CD4-positive, alpha-beta T cell treated with Interleukin-15 for 4 hours (primary cell): Measurements from ENCODE around the gene SYT1.

Experiments used
- DNase-seq: peaks from one replicate; pipeline ENCODE4 v3.0.0-alpha.2; 2020; ENCODE audit warnings: low spot score

Gene SYT1

DNA sequence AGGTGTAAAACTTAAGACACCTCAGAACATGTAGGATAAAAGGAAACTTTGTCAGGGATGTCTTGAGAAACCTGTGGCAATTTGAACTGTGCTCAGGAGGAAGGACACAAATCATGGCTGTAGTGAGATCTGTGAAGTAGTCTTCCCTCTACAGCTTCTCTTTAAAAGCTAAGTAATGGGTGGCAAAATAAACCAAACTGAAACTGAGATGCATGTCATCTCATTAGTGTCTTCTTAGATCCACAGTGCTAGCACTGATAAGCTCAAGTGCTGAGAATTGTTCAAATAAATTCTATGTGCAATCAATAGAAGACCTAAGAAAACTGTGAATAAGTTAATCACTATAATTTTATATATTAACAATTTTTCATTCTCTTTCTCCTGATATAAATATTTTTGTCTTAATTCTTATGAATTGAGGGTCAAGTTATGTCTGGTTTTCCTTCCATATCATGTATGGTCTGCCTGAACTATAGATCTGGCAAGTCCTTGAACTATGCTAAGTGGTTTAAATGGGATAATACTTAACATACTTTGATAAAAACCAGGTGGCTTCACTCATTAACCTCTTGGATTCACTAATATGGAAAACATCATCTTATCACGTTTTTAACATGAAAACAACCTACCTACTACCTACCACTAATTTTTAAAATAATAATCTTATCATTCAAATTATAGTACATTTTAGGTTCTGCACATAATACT is 27.2 kb downstream of the SYT1 start:
- DNase-seq, result no peak

DNA sequence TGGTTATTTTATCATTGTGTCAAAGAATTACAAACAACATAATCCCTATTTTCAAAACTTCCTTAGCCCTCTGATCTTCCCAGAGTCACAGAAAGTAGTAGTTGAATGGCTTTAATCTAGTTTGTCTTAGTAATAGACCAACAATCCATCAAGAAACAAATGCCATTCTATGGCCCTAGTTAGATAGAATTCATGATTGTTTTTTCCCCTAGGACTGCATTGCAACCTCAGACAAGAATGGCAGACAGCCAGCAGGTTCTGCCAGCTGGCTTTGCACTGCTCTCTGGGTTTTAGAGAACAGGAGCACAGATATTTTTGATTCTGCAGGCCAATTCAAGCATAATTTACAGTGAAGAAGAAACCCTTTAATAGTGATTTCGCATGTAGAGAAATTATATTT is 33.8 kb downstream of the SYT1 start:
- no peak for DNase-seq

DNA sequence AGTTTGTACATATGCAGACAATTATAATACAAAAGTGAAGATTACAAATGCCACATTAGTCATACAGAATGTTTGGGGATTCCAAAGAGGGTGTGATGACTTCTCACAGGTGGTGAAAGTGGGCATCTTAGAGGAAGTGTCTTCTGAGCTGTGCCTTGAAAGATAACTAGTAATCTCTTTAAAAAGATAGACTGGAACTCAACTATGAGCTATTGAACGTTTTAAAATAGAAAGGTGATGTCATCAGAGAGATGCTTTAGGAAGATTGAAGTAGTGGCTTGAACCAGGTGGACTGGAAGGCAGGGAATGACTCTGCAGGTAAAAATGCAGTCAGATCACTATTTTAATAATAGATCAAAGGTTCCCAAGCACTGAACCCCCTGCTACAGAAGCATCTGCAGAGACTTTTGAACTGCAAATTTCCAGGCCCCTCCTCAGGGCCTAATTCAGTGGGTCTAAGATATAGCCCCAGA is 50.3 kb downstream of the SYT1 start:
- no peak for DNase-seq

DNA sequence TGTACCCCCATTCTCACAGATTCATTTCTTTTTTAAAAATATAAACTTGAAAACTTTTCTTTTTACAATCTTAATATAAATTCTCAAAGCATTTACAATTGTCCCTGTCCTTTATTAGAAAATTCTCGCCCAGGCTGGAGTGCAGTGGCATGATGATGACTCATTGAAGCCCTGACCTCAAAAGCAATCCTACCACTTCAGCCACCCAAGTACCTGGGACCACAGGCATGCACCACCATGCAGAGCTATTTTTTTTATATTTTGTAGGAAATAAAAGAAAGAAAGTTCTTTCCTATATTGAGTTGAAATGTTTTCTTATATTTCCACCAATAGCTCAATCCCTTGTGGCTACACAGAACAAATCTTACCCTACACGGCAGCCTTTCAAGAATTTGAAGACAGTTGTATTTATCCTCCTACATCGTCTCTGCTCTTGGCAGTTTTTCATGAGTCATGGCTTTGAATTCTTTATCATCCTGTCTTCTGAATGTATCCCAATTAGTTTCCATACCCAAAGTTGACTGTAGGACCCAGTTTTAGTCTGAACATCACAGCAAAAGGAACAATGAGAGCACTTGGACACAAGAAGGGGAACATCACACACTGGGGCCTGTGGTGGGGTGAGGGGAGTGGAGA is 52.4 kb downstream of the SYT1 start:
- no peak for DNase-seq

DNA sequence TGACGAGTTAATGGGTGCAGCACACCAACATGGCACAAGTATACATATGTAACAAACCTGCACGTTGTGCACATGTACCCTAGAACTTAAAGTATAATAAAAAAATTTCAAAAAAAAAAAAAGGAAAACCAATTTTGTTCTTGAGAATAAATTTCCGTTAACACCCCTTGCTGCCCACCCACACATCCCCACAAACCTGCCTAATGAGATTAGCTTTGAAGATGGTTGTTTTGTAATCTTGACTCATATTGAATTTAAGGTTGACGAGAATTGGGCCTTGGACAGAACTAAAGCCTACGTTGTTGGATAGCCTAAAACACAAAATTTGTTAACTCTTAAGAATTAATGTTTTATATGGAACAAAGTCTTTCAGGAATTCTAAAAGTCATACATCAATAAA is 52.9 kb downstream of the SYT1 start:
- DNase-seq, result no peak

DNA sequence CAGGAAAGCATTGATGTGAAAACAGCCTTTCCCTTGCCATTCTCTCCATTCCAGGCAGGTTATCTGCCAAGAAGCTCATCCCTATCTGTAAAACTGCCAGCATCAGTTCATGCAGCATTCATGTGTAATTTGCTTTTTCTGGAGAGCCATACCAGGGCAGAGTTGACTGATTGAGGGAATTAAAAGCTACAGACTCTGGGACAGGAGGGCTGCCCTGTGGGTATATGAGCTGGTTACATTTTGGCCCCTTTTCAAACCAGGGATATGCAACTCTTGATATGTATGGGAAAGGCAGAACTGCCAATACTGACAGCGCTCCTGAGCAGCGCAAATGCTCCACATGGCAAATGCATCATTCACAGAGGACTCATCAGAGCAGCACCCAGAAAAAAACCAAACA is 53.7 kb downstream of the SYT1 start:
- no peak for DNase-seq

DNA sequence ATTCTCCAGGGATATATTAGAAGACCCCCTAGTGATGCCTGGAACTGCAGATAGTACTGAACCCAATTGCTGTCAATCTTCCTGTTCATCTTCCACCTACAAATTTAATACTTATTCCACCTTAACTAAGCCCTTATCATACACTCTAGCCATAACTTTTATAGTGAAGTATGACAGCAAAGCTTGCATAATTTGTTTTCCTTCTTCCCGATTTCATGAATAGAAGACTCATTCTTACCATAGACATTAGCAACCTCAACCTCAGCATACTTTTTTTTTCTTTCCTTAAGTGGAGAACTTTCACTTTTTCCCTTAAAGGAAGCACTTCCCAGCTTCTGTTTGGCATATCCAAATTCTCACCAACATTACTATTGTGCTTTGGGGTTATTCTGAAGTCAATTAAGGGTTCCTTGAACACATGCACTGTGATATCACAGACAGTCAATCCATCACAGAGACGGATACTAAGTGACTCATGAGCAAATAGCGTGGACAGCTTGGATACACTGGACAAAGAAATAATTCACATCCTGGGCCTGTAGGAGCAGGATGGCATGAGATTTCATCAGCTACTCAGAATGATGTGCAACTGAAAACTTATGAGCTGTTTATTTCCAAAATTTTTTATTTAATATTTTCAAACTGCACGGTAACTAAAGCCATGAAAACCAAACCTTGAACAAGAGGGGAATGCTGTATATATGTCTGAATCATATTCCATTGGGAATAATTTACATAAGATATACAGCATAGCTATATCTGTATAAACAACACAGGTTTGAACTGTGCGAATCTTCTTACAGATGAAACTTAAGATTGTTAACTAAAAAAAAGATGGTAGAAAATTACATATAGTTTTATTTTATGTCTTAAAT is 63.9 kb downstream of the SYT1 start:
- no peak for DNase-seq

DNA sequence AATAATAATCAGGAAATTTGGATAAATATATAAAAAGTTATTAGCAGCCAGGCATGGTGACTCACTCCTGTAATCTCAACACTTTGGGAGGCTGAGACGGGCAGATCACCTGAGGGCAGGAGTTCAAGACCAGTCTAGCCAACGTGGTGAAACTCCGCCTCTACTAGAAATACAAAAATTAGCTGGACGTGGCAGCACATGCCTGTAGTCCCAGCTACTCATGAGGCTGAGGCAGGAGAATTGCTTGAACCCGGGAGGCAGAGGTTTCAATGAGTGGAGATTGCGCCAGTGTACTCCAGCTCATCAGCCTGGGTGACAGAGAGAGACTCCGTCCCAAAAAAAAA is 64.5 kb downstream of the SYT1 start:
- no peak for DNase-seq

DNA sequence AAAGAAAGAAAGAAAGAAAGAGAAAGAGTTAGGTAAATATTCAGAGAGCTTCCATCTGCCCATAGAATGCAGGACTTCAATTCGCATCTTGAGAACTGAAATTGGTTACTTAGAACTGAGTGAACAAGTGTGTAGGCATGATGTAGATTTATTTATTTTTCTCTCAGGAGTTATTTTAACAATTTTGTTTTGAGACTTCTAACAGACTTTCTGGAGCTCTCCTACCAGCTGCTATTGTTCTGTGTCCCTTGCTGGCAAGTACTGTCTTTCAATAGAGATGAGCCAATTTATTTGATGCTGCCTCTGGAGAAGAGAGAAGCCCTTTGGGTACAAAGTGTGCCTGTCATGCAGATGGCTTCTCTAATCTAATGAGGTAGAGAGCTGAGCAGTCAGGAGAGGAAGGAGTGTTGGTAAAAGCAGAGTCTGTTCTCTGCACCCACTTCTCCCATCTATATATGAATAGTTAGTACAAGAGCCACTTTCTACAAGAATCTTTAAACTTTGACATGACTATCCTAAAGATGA is 67.0 kb downstream of the SYT1 start:
- no peak for DNase-seq

DNA sequence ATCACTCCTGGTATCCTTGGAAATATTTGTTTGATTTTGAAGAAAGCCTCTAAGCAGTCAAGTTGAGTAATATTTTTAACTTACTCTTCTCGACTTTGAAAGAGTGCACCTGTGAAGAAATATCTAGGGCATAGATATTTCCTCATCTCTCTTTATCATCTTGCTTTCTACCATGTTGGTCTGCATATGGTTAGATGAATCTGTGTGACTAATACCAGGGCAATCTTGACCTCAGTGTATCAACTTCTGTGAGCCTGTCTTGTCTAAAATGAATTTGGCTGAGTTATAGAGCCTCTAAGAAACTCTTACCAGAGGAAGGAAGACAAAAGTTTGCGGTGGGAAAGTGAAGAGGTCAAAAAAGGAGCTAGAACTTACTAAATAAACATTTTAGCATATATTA is 68.4 kb downstream of the SYT1 start:
- no peak for DNase-seq

DNA sequence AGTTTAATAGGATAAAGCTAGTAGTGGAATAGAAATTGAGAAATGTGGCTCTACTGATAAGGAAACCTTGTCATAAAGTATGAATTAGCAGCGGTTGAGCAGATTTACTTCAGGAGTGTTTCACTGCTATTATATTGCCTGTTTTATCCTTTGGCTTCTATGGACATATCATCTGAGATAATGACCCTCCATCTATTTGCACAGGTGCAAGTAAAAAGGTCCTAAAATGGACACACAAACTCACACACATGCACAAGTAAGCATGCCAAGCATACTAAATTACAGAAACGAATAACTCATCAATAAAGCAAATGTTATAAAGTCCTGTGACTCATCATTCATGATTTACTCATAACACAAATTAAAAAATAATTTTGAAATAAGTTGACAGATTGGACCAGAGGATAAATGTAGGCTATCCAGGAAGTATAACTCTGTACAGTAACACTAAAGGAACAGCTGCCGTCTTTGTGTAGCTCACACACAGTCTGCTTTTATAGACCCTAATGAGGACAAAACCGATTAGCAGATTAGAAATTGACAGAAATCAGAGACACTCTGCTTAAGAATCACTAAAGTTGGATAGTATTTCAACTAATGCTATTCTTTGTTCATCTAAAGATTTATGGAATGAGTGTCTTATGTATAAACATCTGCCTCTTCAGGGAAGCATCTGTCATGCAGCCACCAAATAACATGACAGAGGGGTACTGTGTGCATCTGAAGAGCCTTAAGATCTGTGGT is 73.9 kb downstream of the SYT1 start:
- no peak for DNase-seq

DNA sequence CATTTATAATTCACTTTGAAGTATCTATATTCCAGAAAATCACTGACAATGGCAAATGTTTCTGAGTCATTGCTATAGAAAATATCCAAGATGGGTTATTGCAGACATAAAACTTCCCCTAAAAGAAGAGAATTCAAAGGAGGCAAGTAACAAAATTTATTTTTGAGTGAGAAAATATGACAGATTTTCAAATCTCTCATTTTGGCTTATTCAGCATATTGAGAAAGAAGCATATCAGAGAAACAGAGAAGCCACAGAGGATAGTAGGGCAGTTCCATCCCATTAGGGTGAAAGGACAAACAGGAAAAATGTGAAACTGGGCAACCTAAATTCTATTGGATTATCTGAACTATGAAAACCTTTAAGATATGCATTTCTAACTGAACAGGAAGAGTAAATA is 85.0 kb downstream of the SYT1 start:
- no peak for DNase-seq

DNA sequence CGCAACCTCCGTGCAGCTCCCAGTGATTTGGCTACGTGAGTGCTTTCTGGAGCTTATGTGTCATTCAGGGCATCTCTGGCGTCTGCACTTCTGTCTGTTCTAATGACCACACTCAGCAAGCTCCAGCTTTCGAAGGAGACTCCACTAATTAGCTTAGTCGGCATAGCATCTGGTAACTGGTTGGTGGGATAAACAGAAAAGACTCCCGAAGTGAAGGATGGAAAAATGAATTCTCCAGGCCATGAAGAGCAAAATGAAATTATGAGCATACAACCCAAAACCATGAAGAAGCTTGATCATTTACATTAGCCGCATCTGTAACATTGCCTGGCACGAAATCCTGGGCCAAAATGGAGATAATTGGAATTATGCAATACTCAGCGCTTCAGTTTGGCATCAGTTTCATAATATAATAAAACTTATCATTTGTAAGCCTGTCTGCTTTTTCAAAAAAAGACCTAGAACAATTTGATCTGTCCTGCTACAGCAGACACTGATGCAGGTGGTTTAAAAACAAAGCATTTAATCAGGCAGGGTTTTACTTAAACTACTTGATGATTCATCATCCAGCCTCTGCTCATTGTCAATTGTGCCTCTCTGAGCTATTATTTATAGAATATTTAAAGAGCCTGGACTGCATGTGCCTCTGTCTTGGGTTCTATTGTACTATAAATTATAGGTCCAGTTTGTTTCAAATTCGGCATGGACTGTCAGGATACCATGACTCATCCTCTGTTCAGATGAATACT is 87.4 kb downstream of the SYT1 start:
- no peak for DNase-seq

DNA sequence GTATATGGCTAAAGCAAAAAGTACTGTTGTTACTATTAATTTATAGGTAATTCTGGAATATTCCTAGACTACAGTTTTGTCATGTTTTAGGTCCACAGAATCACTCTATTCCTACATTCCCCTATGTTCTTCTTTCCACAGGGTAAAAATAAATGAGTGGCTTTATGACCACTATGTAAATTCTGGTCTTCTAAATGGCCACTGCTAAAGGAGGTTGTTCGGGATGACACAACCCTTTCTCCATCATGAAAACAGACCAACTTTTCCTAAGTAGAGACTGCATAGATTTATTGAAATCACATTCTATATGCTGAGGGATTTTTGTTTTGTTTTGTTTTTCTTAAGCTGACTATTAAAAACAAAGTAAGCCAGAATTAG is 88.0 kb downstream of the SYT1 start:
- no peak for DNase-seq

DNA sequence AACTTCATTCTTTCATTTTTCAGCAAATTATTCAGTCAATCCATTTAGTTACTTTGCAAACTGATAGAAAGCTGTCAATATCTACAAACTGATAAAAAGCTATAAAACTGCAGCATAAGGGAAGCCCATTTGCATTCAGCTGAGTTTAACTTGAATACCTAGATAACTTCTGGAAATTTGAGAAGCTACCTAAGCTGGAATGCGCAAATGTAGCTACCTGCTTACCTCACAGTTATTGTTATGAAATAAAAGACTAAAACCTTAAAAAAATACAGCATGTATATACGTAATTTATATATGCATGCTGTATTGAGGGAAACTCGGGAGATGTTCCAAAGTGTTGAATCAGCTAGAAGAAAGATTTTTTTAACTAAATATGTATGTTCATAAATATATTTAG is 94.4 kb downstream of the SYT1 start:
- DNase-seq, result no peak

DNA sequence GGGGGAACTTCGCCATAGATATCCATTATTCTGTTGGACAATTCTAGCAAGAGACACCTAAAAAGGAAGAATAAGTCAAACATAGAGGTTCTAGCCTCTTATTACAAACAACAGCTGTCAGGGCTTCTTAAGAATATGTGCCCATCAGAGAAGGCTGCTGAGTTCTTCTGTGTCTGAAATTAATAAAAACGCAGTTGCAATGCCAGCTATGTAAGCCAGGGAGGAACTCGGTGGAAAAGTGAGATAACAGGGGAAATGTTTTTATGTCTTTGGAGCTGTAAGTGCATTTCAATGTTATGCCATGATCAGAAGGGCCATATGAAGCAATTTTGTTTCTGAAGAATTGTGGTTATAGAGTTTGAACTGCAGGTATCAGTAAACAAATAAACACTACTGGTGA is 95.0 kb downstream of the SYT1 start:
- no peak for DNase-seq

DNA sequence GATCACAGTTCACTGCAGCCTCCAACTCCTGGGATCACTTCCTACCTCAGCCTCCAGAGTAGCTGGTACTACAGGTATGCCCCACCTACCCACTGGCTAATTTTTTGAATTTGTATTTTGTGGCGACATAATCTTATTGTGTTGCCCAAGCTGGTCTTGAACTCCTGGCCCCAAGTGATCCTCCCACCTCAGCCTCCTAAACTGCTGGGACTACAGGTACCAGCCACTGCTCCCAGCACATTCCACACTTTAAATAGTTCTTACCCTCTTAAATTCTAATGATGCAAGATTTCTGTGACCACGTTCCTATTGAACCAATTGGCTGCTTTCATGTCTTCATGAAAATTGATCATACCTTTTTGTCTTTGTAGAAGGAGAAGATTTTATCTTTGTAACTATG is 96.6 kb downstream of the SYT1 start:
- DNase-seq, result no peak

DNA sequence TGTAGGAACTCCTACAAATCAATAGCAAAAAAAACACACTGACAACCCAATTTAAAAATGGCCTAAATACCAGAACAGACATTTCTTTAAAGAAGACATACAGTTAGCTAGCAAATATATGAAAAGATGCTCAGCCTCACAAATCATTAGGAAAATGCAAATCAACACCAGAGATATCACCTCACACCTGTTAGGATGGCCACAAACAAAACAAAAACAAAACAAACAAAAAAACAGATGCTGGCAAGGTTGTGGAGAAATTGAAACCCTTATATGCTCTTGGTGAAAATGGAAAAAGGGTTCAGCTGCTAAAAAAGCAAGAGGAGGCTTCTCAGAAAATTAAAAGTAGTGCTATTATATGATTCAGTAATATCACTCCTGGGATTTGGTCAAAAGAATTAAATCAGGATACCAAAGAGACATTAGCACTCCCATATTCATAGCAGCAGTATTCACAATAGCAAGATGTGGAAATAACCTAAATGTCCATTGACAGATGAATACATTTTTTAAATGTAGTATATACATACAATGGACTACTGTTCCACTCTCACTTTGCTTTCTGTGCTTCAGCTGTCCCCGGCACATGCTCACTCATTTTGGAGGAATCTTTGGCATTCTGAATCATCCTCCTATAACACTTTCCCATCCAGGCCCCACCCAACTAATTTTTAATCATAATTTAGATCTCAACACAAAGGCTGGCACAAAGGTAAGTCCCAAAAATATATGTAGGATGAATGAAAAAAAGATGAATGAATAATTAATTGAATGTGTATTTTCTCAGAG is 99.1 kb downstream of the SYT1 start:
- DNase-seq, result no peak

DNA sequence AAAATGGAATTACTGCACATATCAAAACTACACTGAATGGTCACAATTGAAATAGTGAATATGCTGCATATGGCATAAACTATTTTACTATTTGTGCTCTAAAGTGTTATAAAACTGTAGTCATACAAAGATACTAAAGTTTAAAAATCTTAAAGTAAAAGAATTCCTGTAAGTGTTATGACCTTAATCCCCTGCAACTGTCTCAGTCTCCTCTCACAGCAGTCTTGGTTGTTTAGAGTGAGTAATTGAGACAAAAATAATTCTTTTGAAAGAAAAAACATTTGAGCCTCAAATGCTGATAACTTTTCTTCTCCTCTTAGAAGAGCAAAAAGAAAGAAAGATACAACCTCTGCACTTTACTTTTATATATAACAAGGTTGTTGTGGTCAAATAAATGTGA is 99.9 kb downstream of the SYT1 start:
- DNase-seq, result no peak

DNA sequence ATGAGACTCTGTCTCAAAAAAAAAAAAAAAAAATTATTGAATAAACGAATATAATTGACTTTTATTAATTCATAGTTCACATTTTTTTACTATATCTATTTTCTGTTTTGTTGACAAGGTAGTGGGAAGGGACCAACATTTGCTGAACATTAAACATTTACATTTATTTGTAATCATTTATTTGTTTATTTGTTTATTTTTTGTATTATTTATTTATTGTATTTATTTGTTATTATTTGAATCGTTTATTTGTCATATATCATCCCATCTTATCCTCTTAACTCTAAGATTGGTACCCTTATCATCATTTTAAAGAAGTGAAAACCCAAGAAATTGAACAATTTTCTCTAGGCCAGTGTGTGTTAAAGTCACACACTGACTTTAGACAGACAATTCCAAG is 101.5 kb downstream of the SYT1 start:
- DNase-seq, result no peak

DNA sequence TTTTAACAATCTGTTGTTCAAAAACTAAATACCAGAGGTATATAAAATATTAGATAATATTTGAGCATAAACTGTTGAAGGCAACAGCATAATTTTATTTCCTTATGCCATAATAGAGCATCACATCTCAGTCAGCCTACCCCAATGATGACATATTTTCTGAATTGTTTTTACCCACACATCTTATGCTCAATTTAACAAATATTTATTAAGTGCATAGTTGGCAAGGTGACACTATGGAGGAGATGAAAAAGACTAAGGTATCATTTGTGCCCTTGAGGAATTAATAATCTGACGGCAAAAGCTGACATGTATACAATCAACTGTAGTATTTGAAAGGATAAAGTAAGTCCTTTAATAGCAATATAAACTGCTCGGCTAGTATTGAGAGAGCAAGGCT is 102.4 kb downstream of the SYT1 start:
- DNase-seq, result no peak
